ENCODE measurements around the gene N4BP2L2.

Gene N4BP2L2

GRCh38 chr13:32545083-32545482, 6.5 kb upstream of the N4BP2L2 start:
- Histone ChIP-seq H4K20me1 (ENCODE audit: insufficient read depth, low read length) (no peaks in the 10 kb centered on the region), H3K27ac (ENCODE audit: low read length) (no peak overlapping the region), H3K4me3 (ENCODE audit: low read depth in 1 of 2, low read length in 2 of 2) (no peak overlapping the region), H3K4me1 (ENCODE audit: insufficient read depth, low read length) (no peaks in the 10 kb centered on the region), H2AFZ (ENCODE audit: low read depth, low read length) (no peak overlapping the region), H3K36me3 (ENCODE audit: insufficient read depth, low read length) (no peaks in the 10 kb centered on the region), H3K9me3 (ENCODE audit: insufficient read depth, low read length, severe bottlenecking) (no peaks in the 10 kb centered on the region), H3K9ac (ENCODE audit: low read depth, low read length) (no peak overlapping the region), H3K27me3 (ENCODE audit: insufficient read depth, low read length, poor library complexity) (no peaks in the 10 kb centered on the region), H3K79me2 (ENCODE audit: insufficient read depth, low read length) (no peaks in the 10 kb centered on the region), H3K4me2 (ENCODE audit: insufficient read depth, low read length) (no peak overlapping the region)
- TF ChIP-seq, protein P1, sequence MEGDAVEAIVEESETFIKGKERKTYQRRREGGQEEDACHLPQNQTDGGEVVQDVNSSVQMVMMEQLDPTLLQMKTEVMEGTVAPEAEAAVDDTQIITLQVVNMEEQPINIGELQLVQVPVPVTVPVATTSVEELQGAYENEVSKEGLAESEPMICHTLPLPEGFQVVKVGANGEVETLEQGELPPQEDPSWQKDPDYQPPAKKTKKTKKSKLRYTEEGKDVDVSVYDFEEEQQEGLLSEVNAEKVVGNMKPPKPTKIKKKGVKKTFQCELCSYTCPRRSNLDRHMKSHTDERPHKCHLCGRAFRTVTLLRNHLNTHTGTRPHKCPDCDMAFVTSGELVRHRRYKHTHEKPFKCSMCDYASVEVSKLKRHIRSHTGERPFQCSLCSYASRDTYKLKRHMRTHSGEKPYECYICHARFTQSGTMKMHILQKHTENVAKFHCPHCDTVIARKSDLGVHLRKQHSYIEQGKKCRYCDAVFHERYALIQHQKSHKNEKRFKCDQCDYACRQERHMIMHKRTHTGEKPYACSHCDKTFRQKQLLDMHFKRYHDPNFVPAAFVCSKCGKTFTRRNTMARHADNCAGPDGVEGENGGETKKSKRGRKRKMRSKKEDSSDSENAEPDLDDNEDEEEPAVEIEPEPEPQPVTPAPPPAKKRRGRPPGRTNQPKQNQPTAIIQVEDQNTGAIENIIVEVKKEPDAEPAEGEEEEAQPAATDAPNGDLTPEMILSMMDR (IDR thresholded peaks at IDR 0.05; ENCODE audit: borderline replicate concordance, extremely low read depth, low read length, poor library complexity, severe bottlenecking), result no peak
- TF ChIP-seq EZH2 (IDR thresholded peaks at IDR 0.05; ENCODE audit: borderline replicate concordance, low read depth, low read length, severe bottlenecking), result no peak
- ATAC-seq (ENCODE audit: insufficient read depth, low read depth) (no peak), DNase-seq (no peak)

DNA sequence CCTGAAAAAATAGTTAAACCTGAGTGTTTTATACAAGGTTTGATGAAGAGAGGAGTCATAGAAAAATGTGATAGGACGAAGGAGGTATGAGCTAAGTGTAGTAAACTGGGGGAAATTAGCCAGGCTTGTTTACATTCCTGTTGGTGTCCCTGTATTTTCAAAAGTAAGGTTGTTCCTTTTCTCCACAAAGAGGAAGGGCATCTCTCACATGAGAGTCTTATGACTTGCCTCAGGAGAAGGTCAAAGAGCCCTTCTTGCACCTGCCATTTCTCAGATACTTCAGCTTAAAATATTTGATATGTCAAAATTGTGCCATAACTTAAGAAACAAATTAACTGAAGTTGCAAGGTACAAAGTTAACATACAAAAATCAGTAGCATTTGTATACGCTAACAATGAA, 3.6 kb upstream of the N4BP2L2 start:
- H4K20me1 ChIP-seq (ENCODE audit: insufficient read depth, low read length), result no peaks in the 10 kb centered on the region
- H3K9ac ChIP-seq (ENCODE audit: low read depth, low read length), result no peak overlapping the region
- H3K4me2 ChIP-seq (ENCODE audit: insufficient read depth, low read length), result no peak overlapping the region
- ATAC-seq (ENCODE audit: insufficient read depth, low read depth), result no peak
- no peak for DNase-seq
- peaks cover 16% of the 10 kb centered on the region for H3K4me1 ChIP-seq (ENCODE audit: insufficient read depth, low read length)
- no peaks in the 10 kb centered on the region; the same call in 1 of the 2 replicates for H3K36me3 ChIP-seq (ENCODE audit: insufficient read depth, low read length)
- H3K79me2 ChIP-seq (ENCODE audit: insufficient read depth, low read length), result peaks cover 14% of the 10 kb centered on the region
- no peak overlapping the region for H2AFZ ChIP-seq (ENCODE audit: low read depth, low read length)
- H3K27ac ChIP-seq (ENCODE audit: low read length), result no peak overlapping the region
- TF ChIP-seq EZH2 (IDR thresholded peaks at IDR 0.05; ENCODE audit: borderline replicate concordance, low read depth, low read length, severe bottlenecking), result no peak
- TF ChIP-seq, protein P1 (IDR thresholded peaks at IDR 0.05; ENCODE audit: borderline replicate concordance, extremely low read depth, low read length, poor library complexity, severe bottlenecking), result no peak
- no peaks in the 10 kb centered on the region for H3K27me3 ChIP-seq (ENCODE audit: insufficient read depth, low read length, poor library complexity)
- no peak overlapping the region for H3K4me3 ChIP-seq (ENCODE audit: low read depth in 1 of 2, low read length in 2 of 2)
- H3K9me3 ChIP-seq (ENCODE audit: insufficient read depth, low read length, severe bottlenecking), result no peaks in the 10 kb centered on the region

- Histone ChIP-seq H3K79me2 (ENCODE audit: insufficient read depth, low read length) (peaks cover 55% of the 10 kb centered on the region), H3K27me3 (ENCODE audit: insufficient read depth, low read length, poor library complexity) (no peaks in the 10 kb centered on the region)
- ATAC-seq (ENCODE audit: insufficient read depth, low read depth), result peak; percentile 71
Measured at GRCh38 chr13:32538143-32538620, 413 bp downstream of the N4BP2L2 start.

More at GRCh38 chr13:32538143-32538620, 413 bp downstream of the N4BP2L2 start:
- no peak for DNase-seq
- TF ChIP-seq, protein P1 (IDR thresholded peaks at IDR 0.05; ENCODE audit: borderline replicate concordance, extremely low read depth, low read length, poor library complexity, severe bottlenecking), result no peak
- no peak for TF ChIP-seq EZH2 (IDR thresholded peaks at IDR 0.05; ENCODE audit: borderline replicate concordance, low read depth, low read length, severe bottlenecking)
- peaks cover 28% of the 10 kb centered on the region for H3K36me3 ChIP-seq (ENCODE audit: insufficient read depth, low read length)
- peak overlapping the region; percentile 79 to 89 for H3K4me3 ChIP-seq (ENCODE audit: low read depth in 1 of 2, low read length in 2 of 2)
- H3K4me2 ChIP-seq (ENCODE audit: insufficient read depth, low read length), result peak overlapping the region; percentile 82
- H3K27ac ChIP-seq (ENCODE audit: low read length), result peak overlapping the region; percentile 97
- H3K9me3 ChIP-seq (ENCODE audit: insufficient read depth, low read length, severe bottlenecking), result no peaks in the 10 kb centered on the region
- peaks cover 56% of the 10 kb centered on the region for H3K4me1 ChIP-seq (ENCODE audit: insufficient read depth, low read length)
- peaks cover 11% of the 10 kb centered on the region; the same call in 1 of the 2 replicates for H4K20me1 ChIP-seq (ENCODE audit: insufficient read depth, low read length)
- peak overlapping the region; percentile 81 for H3K9ac ChIP-seq (ENCODE audit: low read depth, low read length)
- H2AFZ ChIP-seq (ENCODE audit: low read depth, low read length), result peak overlapping the region; percentile 96
